Inflammatory macrophage (primary cell): Measurements from ENCODE around the gene FMNL2.
A peak's percentile ranks its signal among the peaks of the same experiment; 100 is the strongest.

Experiments used
- DNase-seq, 2 donors: peaks; one replicate each; pipeline ENCODE4 v3.0.0-alpha.2; 2020 to 2022

Gene FMNL2

DNA sequence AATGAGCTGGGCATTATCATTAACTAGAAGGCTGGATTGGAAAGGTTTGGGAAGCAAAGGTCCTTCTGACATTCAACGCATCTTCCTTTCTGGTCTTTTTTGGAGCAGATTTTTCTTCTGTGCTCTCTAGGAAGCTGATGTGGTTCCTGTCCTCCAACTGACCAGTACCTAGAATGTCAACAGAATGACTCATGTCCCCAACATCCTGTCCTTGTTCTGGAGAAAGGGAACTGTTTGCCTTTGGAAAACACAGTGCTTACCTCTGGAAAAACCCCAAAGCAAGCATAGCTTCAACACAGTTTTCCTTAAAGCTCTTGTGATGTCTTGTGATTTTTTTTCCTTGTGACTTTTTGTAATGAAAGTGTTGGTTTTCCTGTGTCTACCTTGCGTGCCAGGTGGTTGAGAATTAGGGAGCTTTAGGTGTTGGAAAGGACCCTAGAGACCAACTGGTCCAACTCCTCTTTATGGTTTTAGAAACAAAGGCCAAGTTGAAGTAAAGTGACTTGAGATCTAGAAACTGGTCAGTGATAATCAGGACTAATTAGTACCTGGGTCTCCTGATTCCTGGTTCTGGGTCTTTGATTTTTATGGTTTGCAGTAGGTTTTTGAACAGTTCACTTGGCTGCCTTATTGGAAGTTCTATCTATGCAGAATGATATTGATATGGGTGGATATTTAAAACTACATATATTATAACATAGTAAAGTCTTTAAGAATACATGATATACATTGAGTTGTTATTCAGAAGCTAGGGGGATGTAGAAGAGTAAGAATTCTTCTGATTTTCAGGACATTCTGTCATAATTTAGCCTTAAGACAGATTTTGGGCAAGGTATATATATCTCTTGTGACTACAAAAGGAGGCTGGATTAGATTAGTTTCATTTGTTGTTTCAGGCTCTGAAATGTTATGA, 70.5 kb downstream of the FMNL2 start:
- no peak for DNase-seq

DNA sequence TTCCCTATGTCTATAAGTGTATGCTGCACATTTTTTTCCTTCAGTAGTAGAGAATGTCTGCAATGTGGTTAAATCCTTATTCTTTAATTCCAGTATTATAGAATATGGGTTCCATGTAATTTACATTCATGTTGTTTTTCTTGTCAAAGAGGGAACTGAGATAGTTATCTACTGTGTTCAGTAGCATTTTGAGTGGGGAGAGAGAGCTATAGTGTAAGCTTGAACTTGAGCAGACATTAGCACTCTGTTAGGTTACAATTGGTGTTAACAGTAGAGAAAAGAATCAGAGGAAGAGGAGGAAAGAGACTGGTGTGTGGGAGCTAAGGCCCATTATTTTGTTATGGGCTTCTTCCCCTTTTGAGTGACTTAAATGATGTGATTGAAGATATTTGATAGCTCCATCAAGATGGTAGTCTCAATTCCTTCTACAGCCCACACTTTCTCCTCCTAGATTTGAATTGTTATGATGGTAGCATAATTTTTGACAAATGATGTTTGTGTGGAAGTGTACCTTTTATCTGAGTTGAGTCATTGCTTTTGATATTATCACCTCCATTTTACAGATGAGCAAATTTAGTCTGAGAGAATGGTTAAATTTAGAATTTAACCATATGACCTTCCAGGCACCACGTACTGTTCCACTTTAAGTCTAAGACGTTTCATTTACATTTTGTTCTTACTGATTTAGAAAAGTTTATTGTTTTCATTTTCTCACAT, 71.3 kb downstream of the FMNL2 start:
- no peak for DNase-seq

DNA sequence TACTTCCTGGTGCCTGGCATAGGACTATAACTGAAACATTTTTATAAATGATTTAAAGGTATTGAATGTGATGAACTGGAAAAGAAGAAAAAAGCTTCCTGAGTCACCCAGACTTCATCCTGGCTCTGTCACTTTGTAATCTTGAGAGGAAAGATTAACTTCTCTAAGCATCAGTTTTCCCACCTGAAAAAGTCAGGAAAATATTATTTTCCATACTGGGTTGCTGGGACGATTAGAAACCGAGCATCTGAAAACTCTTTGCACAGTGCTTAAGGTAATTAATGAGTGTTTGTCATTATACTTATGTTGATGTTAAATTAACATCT, 71.8 kb downstream of the FMNL2 start:
- no peak for DNase-seq

DNA sequence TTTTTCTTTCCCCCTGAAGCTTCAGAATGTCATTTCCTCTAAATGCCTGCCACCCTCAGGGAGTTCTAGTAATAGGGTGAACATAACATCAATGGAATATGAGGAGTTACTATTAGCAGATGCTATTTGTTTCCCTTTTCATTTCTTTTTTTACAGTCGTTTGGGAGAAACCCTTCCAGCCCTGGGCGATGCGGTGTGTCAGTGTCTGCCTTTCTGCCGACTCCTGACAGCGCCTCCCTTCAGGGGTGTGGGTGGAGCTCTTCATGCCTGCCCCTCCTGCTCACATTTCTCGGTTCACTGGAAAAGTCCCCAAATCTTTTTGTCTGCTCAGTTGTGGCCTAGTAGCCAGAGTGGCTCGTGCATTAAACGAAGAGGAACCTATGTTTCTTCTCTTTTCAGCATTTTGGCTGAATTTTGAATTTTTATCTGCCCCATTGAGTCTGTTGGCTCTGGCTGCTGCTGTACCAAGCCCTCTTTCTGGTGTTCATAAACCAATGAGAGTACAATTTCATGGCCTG, 72.3 kb downstream of the FMNL2 start:
- DNase-seq: peak in 1 of 2 donors; percentile 42

DNA sequence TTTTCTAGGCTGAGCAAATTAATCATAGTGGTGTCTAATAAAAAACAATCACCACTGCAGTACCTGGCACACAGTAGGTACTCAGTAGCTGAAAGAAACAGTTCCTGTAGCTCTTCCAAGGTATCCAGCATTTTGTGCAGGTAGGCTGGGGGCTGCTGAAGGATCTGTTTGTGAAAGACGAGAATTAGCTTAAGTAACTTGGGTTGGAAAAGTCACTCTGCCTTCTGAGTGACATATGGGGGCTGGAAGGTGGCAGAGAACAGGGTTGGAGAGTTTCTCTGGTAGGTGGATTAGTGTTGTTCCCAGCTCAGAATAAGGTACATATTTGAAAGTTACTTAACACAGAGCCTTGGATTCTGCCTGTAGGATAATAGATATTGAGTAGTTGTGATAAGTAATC, 72.8 kb downstream of the FMNL2 start:
- no peak for DNase-seq

DNA sequence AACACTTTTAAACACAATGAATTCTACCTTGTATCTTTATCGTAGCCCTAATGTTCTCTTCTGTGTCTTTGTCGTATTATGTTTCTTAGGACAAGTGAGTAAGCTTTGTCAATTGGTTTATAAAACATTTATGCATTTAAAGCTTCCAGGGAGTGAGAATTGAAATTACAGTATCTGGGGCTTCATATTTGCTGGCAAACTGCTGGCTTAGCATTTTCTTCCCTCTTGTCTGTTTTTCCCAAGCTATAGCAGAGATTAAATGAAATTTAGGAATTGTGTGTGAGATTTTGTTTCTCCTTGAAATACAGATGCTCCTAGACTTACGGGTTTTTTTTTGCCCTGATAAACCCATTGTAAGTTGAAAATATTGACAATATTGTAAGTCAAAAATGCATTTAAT, 73.3 kb downstream of the FMNL2 start:
- no peak for DNase-seq

DNA sequence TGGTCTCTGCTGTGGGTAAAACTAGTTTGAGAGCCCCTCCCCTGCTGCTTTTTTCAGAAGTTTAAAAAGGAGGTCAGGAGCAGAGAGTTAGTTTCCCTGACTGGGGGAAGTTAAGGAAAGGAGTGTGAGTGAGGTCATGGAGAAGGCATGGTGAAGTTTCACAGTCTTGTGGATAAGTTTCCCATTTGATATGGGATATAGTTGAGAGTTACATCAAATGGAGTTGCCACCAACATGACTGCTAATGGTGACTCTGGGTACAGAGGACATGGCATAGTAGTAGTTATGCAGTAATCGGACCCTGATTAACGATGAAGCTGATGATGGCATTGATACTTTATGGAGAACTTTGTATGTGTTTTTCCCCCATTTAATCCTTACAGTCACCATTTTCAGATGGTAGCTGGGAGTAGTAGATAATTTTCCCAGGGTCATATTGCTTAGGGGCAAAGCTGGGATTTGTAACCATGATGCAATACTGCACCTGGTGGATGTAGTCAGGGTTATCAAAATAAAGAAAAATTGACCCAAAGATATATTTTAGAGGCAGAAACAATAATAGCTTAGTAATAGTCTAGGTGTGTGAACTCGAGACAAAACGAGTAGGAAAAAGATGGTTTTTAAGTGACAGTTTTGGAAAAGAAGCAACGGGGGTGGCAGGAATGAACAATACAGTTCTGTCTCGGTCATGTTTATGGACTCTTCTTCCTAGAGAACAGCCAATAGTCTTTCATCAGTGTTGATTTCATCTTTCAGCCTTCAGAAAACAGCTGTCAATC, 74.6 kb downstream of the FMNL2 start:
- no peak for DNase-seq

DNA sequence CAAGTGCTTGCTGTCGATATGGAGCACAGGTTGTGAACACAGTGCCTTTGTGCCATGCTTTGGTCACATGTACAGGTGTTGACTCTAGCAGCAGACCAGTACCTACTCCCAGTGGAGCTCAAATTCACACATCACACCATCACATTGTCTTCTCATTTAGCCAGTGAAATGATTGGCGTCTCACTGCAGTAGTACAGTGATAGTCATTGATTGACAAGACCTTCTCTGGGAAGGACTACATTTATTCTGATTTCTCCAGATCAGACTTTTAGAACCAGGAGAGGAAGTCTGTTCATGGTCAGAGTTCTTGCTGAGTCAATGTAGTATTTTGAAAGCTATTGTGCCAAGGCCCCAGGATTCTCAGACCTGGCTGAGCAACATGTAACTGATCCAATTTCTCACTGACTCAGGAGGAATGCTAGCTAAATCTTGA, 75.2 kb downstream of the FMNL2 start:
- DNase-seq: peak; percentile 56 to 59

DNA sequence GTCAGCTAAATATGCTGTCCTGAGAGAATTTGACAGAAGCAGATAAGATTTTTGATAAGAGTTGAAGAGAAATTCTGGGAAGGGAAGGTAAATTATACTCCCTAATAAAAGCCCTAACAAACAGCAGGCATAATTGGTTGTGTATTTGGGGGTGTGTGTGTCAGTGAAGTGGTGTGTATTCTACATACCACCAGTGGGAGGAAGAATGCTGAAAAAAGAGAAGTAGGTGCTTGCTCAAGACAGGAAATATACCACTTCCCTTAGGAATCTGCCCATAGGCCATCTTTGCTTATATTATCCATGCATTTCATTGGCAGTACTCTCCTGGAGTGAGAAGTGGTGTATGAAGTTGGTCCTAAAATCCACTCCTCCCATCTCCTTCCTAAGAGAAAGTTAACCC, 76.2 kb downstream of the FMNL2 start:
- DNase-seq: peak; percentile 70 to 72

DNA sequence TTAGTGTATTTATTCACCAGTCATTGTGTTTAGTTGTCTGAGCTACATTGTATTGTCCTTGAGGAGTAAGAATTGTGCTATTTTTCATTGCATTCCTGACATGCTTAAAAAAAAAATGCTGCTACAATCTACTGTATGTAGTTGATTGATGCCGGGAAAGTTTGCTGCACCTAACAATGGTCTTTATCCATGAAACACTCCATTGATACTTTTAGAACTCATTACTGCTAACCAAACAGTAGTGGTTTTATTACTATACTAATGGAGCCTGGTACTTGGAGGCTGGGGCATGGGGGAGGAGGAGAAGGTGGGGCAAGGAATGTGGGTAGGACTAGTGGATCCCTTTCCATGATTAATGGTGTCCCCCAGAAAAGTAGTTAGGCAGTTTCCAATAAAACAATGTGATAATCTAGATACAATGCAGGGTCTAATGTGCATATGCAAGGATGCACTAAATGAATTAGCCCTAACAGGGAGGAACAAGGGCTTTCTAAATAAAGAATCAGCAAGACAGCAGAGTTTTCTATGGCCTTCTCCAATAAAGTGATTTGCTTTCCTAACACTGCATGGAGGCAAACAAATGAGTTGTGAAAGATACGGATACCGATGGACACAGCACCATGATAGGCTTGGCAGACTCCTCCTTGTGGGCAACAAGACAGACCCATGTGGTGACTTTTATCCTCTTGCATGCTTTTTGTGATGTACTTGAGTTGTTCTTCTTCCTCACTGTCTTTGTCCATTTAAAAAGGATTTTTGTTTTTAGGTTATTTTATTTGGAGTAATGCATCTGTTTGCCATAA, 78.5 kb downstream of the FMNL2 start:
- no peak for DNase-seq

DNA sequence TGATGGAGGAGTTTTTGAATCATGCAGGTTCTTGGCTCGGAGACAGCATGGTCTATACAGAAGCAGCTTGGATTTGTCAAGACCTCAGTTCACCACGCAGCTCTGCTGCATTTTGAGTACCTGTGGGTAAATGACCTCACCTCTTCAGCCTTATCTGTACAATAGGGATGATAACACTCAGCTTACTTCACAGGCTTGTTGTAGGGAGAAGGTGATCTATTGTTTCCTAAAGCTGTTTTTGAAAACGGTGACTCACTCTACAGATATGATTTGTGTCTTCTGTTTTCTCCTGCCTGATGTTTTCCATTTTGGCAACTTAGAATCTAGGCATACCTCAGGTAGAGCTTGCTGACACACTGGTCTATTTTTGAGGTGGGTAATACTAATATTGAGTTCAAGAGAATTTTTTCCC, 80.3 kb downstream of the FMNL2 start:
- DNase-seq: no peak

DNA sequence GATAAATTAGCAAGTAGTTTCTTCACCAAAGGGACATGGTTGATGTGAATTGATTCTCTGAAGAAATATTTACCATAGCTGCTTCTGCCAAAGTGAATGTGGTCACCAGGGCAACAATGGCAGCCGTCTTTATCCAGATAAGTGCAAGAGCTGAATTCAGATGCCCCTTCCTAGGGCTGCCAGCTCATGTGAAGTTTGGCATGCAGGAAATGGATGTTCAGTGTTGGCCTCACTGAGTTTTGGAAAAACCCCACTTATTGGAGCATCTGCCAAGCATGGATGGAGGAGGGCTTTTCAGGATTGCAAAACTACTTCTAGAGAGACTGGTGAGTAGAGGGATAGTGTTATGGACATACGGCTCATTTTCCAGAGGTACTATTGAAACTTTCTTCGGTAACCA, 80.8 kb downstream of the FMNL2 start:
- DNase-seq: no peak

DNA sequence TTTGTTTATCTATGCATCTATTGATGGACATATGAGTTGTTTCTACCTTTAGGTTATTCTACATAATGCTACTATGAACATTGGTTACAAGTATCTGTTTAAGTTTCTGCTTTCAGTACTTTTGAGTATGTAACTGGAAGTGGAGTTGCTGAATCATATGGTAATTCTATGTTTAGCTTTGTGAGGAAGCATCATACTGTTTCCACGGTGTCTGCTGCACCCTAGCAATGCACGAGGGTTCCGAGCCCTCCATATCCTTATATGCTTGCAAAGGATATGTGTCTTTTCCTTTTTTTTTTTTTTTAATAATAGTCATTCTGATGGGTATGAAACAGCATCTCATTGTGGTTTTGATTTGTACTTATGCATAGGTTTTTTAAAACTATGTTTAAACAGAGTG, 83.7 kb downstream of the FMNL2 start:
- DNase-seq: peak; percentile 78 to 87

DNA sequence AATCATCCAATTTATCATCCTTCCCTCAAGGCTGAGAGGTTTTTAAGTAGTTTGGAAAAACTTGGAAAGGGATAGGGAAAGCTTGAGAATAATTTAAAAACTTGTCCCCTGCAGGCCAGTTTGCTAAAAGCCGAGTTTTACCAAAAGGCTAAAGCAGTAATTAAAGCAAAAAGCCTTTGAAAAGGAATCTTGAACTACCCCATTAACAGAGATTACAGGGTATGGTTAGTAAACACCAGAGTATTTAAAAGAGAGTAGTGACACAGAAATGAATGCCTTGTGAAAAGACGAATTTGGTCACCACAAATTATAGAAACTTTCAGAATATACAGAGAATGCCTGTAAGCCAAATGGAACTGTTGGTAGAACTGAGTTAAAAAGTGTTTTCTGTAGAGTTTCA, 85.0 kb downstream of the FMNL2 start:
- DNase-seq: no peak

DNA sequence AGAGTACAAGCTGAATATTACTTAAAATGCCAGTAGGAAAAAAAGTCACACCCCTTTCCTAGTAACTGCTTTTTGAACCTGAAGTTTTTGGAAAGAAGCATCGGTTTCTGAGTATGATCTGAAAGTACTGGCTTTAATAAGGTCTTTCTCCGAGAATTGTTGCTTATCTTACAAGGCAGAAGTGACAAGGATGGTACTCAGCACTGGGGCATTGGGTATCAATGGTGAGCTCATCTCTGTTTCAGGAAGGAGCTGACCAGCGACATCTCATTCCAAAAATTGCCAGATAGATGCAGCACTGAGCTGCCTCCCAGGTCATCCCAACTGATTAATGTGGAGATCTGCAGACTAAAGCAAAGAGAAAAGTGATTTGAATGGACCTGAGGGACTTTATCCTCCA, 85.4 kb downstream of the FMNL2 start:
- DNase-seq: peak in 1 of 2 donors; percentile 47

DNA sequence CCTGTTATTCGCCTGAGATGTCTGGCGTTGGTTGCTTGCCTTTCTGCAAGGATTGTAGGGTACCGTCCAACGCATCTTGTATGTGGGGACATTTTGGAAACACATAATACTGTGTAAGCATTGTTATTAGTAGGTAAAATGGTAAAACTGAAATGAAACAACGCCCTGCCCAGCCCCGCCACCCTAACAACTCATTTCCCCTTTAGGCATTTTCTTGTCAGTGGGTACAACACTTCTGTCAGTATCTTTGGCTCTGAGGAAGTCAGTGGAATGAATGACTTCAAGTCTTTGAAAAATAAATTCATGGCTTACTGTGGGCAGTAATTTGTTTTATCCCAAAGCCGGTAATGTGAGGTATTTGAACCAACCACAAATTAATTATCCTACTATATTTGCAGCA, 86.0 kb downstream of the FMNL2 start:
- peak; percentile 61 to 63 for DNase-seq

DNA sequence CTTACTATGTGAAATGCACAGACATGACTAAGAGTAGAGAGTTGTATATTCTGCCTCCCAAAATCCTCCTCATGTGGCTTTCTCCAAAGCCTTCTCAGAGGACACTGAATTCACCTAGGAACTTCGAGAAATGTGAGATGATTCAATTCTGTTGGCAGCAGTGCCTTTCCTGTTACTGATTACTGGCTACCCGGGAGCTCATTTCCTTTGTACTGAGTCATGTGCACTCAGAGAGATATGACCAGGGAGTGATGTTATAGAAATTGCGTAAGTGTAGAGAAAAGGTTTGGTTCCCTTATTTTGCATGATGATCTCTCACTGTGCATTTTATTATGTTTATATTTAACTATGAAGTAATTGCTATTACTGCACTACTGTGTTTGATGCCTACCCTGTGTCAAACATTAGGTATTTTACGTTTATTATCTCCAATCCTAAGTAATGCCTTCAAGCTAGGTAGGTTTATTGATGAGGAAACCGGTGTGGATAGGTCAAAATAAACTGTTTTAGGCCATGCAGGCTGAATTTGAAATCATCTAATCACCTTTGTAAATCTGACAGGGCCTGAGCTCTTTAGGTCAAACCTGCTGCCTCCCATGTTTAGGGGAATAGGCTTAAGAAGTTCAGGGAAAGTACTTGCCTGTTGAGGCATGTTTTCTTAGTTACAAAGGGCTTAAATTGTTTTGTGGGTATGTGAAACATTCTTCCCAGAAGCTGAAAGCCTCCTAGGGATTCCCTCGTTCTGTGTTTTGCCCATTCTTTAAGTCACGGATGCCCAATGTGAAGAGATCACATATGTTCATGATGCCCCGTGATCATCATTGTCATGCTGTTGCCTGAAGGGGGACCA, 86.8 kb downstream of the FMNL2 start:
- peak; percentile 92 to 95 for DNase-seq

DNA sequence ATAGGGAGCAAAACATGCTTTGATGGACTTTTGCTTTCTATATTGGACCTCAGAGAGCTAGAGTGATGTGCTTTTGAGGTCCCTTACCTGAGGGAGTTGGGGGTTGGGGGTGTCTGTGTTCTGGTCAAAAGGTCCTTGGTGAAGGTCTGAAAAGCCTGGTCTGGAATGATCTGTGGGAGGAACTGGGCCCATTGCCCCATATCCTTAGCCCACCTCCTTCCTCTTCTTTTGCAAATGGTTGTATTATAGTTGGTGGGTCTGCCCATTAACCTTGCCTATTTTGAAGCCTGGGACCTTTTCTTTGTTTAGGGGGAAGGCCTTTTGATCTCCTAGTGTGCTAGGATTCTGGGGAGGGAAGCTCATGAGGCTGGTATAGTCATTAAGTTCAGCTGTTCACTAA, 88.7 kb downstream of the FMNL2 start:
- DNase-seq: no peak

DNA sequence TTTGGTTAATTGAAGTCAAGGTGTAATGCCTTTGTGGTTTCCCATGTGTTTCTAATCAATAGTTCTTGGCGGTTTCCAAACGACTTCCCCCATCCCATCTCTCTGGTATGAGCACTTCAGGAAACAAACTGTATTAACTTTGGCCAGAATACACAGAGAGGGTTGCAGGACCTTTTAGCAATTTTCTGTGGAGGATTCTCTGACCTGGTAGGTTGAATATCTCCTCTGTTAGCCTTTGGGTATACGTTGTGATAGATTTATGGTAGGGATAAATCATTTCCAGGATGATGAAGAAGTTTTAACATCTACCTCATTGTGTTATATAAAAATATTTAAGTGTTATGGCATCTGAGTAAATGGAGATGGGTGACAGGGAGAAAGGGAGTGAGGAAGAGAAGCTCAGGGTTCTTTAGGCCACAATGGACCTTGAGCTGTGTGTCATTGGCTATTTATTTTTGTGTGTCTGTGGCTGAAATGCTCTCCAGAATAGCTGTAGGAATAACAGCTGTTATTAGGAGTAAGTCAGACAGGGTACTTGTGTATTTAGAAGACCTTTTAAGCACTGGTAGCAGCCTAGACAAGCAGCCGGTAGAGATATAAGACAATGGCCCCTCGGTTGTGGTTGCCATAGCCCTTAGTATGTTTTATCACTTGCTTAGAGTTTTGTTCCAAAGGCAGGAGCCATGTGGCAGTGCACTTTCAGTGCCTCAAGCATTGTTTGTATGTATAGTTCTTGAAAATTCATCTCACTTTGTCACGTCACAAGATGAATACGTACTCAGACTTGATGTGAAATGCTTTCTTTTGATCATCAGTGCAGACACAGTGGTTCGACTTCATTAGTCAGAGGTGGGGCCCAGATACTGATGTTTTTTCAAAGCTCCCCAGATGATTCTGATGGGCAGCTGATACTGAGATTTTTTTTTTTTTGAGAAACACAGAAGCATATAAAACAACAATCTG, 91.1 kb downstream of the FMNL2 start:
- no peak for DNase-seq

DNA sequence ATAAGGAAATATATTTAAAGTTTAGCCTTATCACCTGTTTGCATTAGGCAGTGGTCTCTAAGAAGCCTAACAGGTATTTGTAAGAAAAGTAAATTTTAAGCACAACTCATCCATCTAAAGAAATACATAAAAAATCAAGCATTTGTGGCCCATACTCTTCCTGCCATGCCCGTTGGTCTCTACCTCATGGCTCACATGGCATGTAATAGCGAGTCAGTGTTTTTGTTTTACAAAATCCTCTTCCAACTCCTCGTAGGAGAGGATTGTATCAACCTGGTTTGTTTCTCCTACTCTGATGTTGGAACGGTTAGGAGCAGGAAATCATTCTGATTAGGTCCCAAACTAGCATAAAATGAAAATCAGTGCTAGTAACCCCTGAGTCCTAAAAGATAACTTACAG, 91.8 kb downstream of the FMNL2 start:
- DNase-seq: no peak
